ENCODE measurements around the gene LMCD1. TPM values are rescaled to one million over a fixed set of nuclear protein-coding genes. Genes with fewer than 3 reads are reported as not detected.

Gene LMCD1
- total RNA-seq, 6 experiments from 2014 or later = 3.0 to 24.0 (median 8.4) TPM

DNA sequence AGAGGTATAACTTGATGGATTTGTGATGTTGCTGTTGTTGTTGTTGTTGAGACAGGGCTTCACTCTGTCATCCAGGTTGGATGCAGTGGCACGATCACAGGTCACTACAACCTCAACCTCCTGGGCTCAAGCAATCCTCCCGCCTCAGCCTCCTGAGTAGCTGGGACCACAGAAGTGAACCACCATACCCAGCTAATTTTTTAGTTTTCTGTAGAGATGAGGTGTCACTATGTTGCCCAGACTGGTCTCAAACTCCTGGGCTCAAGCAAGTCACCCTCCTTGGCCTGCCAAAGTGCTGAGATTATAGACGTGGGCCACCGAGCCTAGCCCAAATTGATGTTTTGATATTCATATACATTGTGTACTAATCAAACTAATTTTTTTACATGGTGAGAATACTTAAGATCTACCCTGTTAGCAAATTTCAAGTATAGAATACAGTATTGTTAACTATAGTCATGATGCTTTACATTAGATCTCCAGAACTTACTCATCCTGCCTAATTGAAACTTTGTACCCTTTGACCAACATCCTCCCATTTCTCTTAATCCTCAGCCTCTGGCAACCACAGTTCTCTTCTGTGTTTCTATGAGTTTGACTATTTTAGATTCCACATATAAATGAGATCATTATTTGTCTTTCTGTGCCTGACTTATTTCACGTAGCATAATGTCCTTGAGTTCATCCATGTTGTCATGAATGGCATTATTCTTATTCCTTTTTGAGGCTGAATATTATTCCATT, 23.2 kb downstream of the LMCD1 start:
- DNase-seq (no peak), ATAC-seq (no peak)
- no peaks in the 10 kb centered on the region for H3K36me3 ChIP-seq
- no peaks in the 10 kb centered on the region for H3K27me3 ChIP-seq
- TF ChIP-seq CTCF (IDR thresholded peaks at IDR 0.05) = no peak
- no peak for TF ChIP-seq POLR2A (IDR thresholded peaks at IDR 0.05)
- intact Hi-C loops (cut with DNase I) = no loop called here
- WGBS (ENCODE audit: insufficient coverage, low coverage, low lambda C conversion rate, missing lambda C conversion rate) = 80% methylated on average over 4 of the region's 5 CpGs
- no peak overlapping the region for H3K27ac ChIP-seq
- H3K4me3 ChIP-seq = no peak overlapping the region
- H3K9me3 ChIP-seq = no peaks in the 10 kb centered on the region
- peaks cover 0 to 14% (median 6%) of the 10 kb centered on the region in 4 donors for H3K4me1 ChIP-seq

- TF ChIP-seq POLR2A (IDR thresholded peaks at IDR 0.05) = no peak
- TF ChIP-seq CTCF (IDR thresholded peaks at IDR 0.05) = no peak
- DNase-seq = no peak
- Histone ChIP-seq H3K9me3 (no peaks in the 10 kb centered on the region), H3K4me3 (no peak overlapping the region), H3K36me3 (no peaks in the 10 kb centered on the region), H3K27ac (no peak overlapping the region), H3K4me1 (peaks cover 0 to 25% (median 11%) of the 10 kb centered on the region in 4 donors), H3K27me3 (no peaks in the 10 kb centered on the region)
- 93% methylated on average over 2 of the region's 3 CpGs for WGBS (ENCODE audit: insufficient coverage, low coverage, low lambda C conversion rate, missing lambda C conversion rate)
- no peak for ATAC-seq
- intact Hi-C loops (cut with DNase I) = no loop called here
Observed at GRCh38 chr3:8525893-8526292, 24.3 kb downstream of the LMCD1 start.

DNA sequence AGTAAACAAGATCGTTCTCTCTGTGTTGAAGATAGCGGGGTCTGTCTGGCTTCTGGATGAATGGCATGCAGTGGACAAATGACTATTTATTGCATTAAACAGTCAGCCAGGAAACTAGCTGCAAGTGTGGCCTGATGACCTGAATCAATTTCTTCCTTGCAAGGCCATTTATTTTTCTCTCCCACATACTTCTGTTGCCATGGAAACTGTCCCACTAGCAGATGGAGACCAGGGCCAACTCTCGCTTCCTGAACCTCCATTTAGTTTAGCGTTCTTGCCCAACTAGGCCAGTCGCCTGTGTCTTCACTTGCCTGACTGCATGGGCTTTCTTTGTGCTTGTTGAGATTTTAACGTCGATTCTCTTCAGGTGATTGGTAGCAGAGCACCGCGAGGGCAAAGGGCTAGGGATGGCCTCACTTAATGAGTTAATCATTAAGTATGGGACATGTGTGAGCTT, 27.6 kb downstream of the LMCD1 start:
- peak; percentile 56 to 77 (median 74) for DNase-seq
- Histone ChIP-seq H3K4me1 (peaks cover 0 to 42% (median 20%) of the 10 kb centered on the region in 4 donors), H3K36me3 (no peaks in the 10 kb centered on the region), H3K27ac (peak overlapping the region; percentile 30 to 74 (median 54)), H3K27me3 (no peaks in the 10 kb centered on the region), H3K9me3 (no peaks in the 10 kb centered on the region), H3K4me3 (no peak overlapping the region)
- intact Hi-C loops (cut with DNase I) = no loop called here
- no peak for TF ChIP-seq POLR2A (IDR thresholded peaks at IDR 0.05)
- ATAC-seq = peak; percentile 83 to 93 (median 87)
- 13% methylated on average over 9 of the region's 9 CpGs for WGBS (ENCODE audit: insufficient coverage, low coverage, low lambda C conversion rate, missing lambda C conversion rate)

DNA sequence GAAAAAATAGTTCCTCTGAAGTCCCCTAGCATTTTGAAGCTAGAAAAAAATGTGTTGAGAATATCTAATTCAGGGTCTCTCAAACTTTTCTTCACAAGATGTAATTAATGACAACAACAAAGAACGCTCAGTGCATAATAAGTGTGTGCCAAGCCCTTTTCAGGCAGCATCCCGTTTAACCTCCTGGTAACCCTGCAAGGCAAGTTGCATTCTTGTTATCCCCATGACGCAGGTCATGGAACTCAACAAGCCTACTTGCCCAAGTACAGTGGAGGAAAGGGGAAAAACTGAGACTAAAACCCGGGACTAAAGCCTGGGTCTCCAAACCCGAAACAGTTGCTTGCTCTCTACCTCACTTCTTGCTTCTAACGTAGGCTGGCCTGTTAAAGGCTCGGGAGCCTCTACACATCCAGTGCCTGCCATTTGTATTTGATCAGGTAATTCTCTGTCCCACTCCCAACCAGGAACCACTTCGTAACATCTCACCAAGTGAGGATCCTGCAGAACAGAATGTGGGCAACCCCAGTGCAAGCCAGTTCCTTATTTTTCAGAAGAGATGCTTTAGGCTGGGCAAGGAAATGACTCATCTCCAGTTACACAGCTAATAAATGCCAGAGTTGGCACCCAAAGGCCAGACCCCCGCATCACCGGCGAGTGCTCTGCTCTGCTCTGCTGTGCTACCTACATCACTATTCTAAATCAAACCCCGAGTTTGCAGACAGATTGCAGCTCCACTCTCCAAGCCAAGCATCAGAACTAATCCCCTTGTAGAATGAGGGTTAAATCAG, 28.3 kb downstream of the LMCD1 start:
- 48% methylated on average over 6 of the region's 12 CpGs for WGBS (ENCODE audit: insufficient coverage, low coverage, low lambda C conversion rate, missing lambda C conversion rate)

More for the DNA sequence above, 28.3 kb downstream of the LMCD1 start:
- TF ChIP-seq CTCF (IDR thresholded peaks at IDR 0.05) (no peak), POLR2A (IDR thresholded peaks at IDR 0.05) (no peak)
- no peak for DNase-seq
- Histone ChIP-seq H3K4me3 (no peak overlapping the region), H3K9me3 (no peaks in the 10 kb centered on the region), H3K36me3 (no peaks in the 10 kb centered on the region), H3K4me1 (peaks cover 0 to 42% (median 20%) of the 10 kb centered on the region in 4 donors), H3K27ac (peak overlapping the region; percentile 30 to 74 (median 54)), H3K27me3 (no peaks in the 10 kb centered on the region)
- peak; percentile 16 to 57 (median 42) for ATAC-seq
- intact Hi-C loops (cut with DNase I) = no loop called here

Data from right lobe of liver (tissue), 6 donors.